Prostate gland (tissue), 2 donors: ENCODE data around the gene KRTAP3-1. TPM values are rescaled to one million over a fixed set of nuclear protein-coding genes. Genes with fewer than 3 reads are reported as not detected.
"Not testable (repeated sequence)": the region's sequence is repeated elsewhere in the genome, so short reads cannot be mapped to it uniquely, and the experiment has no call there.

Source experiments
- DNase-seq: peaks from one replicate; pipeline ENCODE4 v3.0.0-alpha.2; 2019; ENCODE audit warnings: low spot score
- H3K27ac ChIP-seq, 2 donors: fragments of 200-600 bp; sonication (generic); 2 replicates each; pipeline ENCODE4 v1.5.1; 2017 to 2019
- H3K27me3 ChIP-seq: fragments of 200-600 bp; sonication (generic); replicated peaks from 2 replicates; pipeline ENCODE4 v1.5.1; 2019; ENCODE audit not compliant: insufficient read depth
- H3K36me3 ChIP-seq, 2 donors: fragments of 200-600 bp; sonication (generic); 1 replicate in 1 of 2; 2 replicates in 1 of 2; pipeline versions ENCODE4 v1.5.1 to v1.8.1; 2017 to 2019
- H3K4me1 ChIP-seq: fragments of 200-600 bp; sonication (generic); replicated peaks from 2 replicates; pipeline ENCODE4 v1.5.1; 2019
- H3K4me3 ChIP-seq, 2 donors: fragments of 200-600 bp; sonication (generic); 2 replicates each; pipeline ENCODE4 v1.5.1; 2017 to 2019
- H3K9me3 ChIP-seq: fragments of 200-600 bp; sonication (generic); 2 replicates; pipeline ENCODE4 v1.5.1; 2017
- CTCF ChIP-seq, 4 experiments: fragments of 200-600 bp in 2 of 4; fragments of 450-650 bp in 2 of 4; sonication (generic) in 2 of 4; IDR thresholded peaks; 1 replicate in 3 of 4; 2 replicates in 1 of 4; pipeline ENCODE4 v1.5.1; 2016 to 2019; ENCODE audit warnings: antibody characterized with exemption in 4 of 4, mild to moderate bottlenecking in 2 of 4, moderate library complexity in 2 of 4
- POLR2A ChIP-seq: fragments of 450-650 bp; IDR thresholded peaks from one replicate; pipeline ENCODE4 v1.6.1; 2016; ENCODE audit warnings: antibody characterized with exemption, mild to moderate bottlenecking
- POLR2AphosphoS5 ChIP-seq: sonication (generic); formaldehyde crosslinking; IDR thresholded peaks from one replicate; pipeline ENCODE4 v1.6.1; 2017; ENCODE audit warnings: antibody characterized with exemption
- WGBS: methylation state at CpG from one replicate; pipeline ENCODE4 v1.1.5; 2018; 5-methylcytosine and 5-hydroxymethylcytosine counted together
- intact Hi-C: fragments of 100-400 bp; cut with DNase I; formaldehyde crosslinking; loops from one replicate; pipeline ENCODE4 v1.14.2; 2022
- total RNA-seq, 2 donors: library from RNA; depleted of rRNA; stranded (reverse); fragments of >200 nt; gene quantifications; one replicate each; pipeline ENCODE4 v1.1.0, GENCODE V29; 2016

The KRTAP3-1 gene
- total RNA-seq, 2 donors from 2014 or later = not detected

GRCh38 chr17:41037853-41038350, 29.0 kb upstream of the KRTAP3-1 start:
- Histone ChIP-seq H3K4me3 (no peak overlapping the region), H3K36me3 (no peaks in the 10 kb centered on the region), H3K9me3 (no peaks in the 10 kb centered on the region), H3K27ac (no peak overlapping the region), H3K4me1 (no peaks in the 10 kb centered on the region), H3K27me3 (no peaks in the 10 kb centered on the region)
- 89% methylated on average over 2 of the region's 2 CpGs for WGBS
- no peak for DNase-seq
- TF ChIP-seq CTCF (IDR thresholded peaks at IDR 0.05) = no peak
- no peak for TF ChIP-seq POLR2AphosphoS5
- TF ChIP-seq POLR2A = no peak
- intact Hi-C loops = no loop called here

- H3K4me1 ChIP-seq, H3K4me3 ChIP-seq, H3K9me3 ChIP-seq, intact Hi-C loops, H3K27ac ChIP-seq, DNase-seq, H3K36me3 ChIP-seq, H3K27me3 ChIP-seq: not testable (repeated sequence)
- WGBS = 69% methylated on average over 10 of the region's 10 CpGs
Measured at GRCh38 chr17:41034346-41034935, 25.5 kb upstream of the KRTAP3-1 start, which contains the start of gene KRTAP1-3. KRTAP1-3 (minus strand) TSS chr17:41034874; CDS start chr17:41034821, 53 bp downstream.

GRCh38 chr17:41029633-41030245, 20.8 kb upstream of the KRTAP3-1 start, which contains the start of gene KRTAP1-4:
KRTAP1-4 (minus strand) TSS chr17:41030195; CDS start chr17:41030078, 117 bp downstream.
- Histone ChIP-seq H3K27me3 (no peaks in the 10 kb centered on the region), H3K4me3 (no peak within 1 kb of the TSS), H3K36me3 (no peaks in the 10 kb centered on the region), H3K4me1 (no peaks in the 10 kb centered on the region), H3K9me3 (no peaks in the 10 kb centered on the region), H3K27ac (no peak within 1 kb of the TSS)
- no peak for TF ChIP-seq POLR2AphosphoS5
- no peak for TF ChIP-seq CTCF (IDR thresholded peaks at IDR 0.05)
- TF ChIP-seq POLR2A = no peak
- no peak for DNase-seq
- 83% methylated on average over 12 of the region's 12 CpGs for WGBS
- intact Hi-C loops = no loop called here

- Histone ChIP-seq H3K9me3 (no peaks in the 10 kb centered on the region), H3K27me3 (no peaks in the 10 kb centered on the region), H3K36me3 (no peaks in the 10 kb centered on the region), H3K4me1 (no peaks in the 10 kb centered on the region), H3K27ac (no peak within 1 kb of the TSS), H3K4me3 (no peak within 1 kb of the TSS)
- WGBS = 58% methylated on average over 9 of the region's 9 CpGs
- TF ChIP-seq CTCF (IDR thresholded peaks at IDR 0.05) (no peak), POLR2AphosphoS5 (no peak), POLR2A (no peak)
- intact Hi-C loops = no loop called here
- DNase-seq = no peak
Measured at GRCh38 chr17:41026715-41027471, 18.0 kb upstream of the KRTAP3-1 start, which contains the start of gene KRTAP1-5. KRTAP1-5 (minus strand) TSS chr17:41027208; CDS start chr17:41027155, 53 bp downstream.

- DNase-seq = no peak
- no peaks in the 10 kb centered on the region for H3K9me3 ChIP-seq
- intact Hi-C loops = no loop called here
Measured at GRCh38 chr17:41024697-41025096, 15.8 kb upstream of the KRTAP3-1 start.

More at GRCh38 chr17:41024697-41025096, 15.8 kb upstream of the KRTAP3-1 start:
- Histone ChIP-seq H3K27ac (no peak overlapping the region), H3K36me3 (no peaks in the 10 kb centered on the region), H3K4me1 (no peaks in the 10 kb centered on the region), H3K27me3 (no peaks in the 10 kb centered on the region), H3K4me3 (no peak overlapping the region)
- TF ChIP-seq POLR2AphosphoS5 (no peak), CTCF (IDR thresholded peaks at IDR 0.05) (no peak), POLR2A (no peak)
- 81% methylated on average over 3 of the region's 3 CpGs for WGBS
